GM12873 (cell line): Measurements from ENCODE around the gene MRPS11.

Experiments used
- CTCF ChIP-seq: IDR thresholded peaks from 2 replicates; pipeline ENCODE4 v1.5.1; 2012; ENCODE audit warnings: low read depth, mild to moderate bottlenecking, moderate library complexity, low read length, control low read depth; ENCODE audit not compliant: insufficient read depth; ENCODE audit errors: missing control alignments

Gene MRPS11

GRCh38 chr15:88431441-88431840 lies 36.1 kb upstream of the MRPS11 start:
- no peak for TF ChIP-seq CTCF

- no peak for TF ChIP-seq CTCF
Measured at GRCh38 chr15:88433046-88433685, 34.3 kb upstream of the MRPS11 start.

GRCh38 chr15:88438181-88438580 lies 29.3 kb upstream of the MRPS11 start:
- no peak for TF ChIP-seq CTCF

- TF ChIP-seq CTCF: no peak
Measured at GRCh38 chr15:88440021-88440420, 27.5 kb upstream of the MRPS11 start.

- no peak for TF ChIP-seq CTCF
Measured at GRCh38 chr15:88441076-88441730, 26.3 kb upstream of the MRPS11 start.

- TF ChIP-seq CTCF: no peak
Measured at GRCh38 chr15:88447206-88447605, 20.3 kb upstream of the MRPS11 start.

- no peak for TF ChIP-seq CTCF
Measured at GRCh38 chr15:88447741-88448140, 19.8 kb upstream of the MRPS11 start.
